Smooth muscle cell of trachea (primary cell): ENCODE measurements around the gene OOSP4A. TPM values are rescaled to one million over a fixed set of nuclear protein-coding genes. Genes with fewer than 3 reads are reported as not detected.

ENCODE experiments used
- total RNA-seq: library from RNA; depleted of rRNA; stranded (reverse); fragments of >200 nt; gene quantifications from 2 replicates; pipeline ENCODE4 v1.2.1, GENCODE V29; 2014

OOSP4A gene
- not detected in 2 replicates for total RNA-seq

GRCh38 chr11:59963733-59964132, at the start of gene OOSP4A:
OOSP4A (plus strand) TSS chr11:59964033; CDS start chr11:59964033, 0 bp downstream.

GRCh38 chr11:59938132-59938531, 25.7 kb upstream of the OOSP4A start, which contains the start of gene OOSP1:
OOSP1 (plus strand) TSS chr11:59938432; CDS start chr11:59938455, 23 bp downstream.

GRCh38 chr11:60016881-60017280, 53.0 kb downstream of the OOSP4A start, which contains the start of gene OOSP4B:
OOSP4B (plus strand) TSS chr11:60017181.

Other genes with a start within 250 kb of the OOSP4A start
- 19.0 and 20.2 TPM in 2 replicates for gene STX3, start 208.7 kb upstream of the OOSP4A start, total RNA-seq
- gene MRPL16, start 153.3 kb upstream of the OOSP4A start, total RNA-seq: 35.7 and 52.7 TPM in 2 replicates
- not detected in 2 replicates for gene CBLIF, start 118.5 kb upstream of the OOSP4A start, total RNA-seq
- gene TCN1, start 97.5 kb upstream of the OOSP4A start, total RNA-seq: not detected in 2 replicates
- gene OOSP3, start 85.3 kb upstream of the OOSP4A start, total RNA-seq: not detected in 2 replicates
- not detected in 2 replicates for gene OOSP1, start 25.6 kb upstream of the OOSP4A start, total RNA-seq
- not detected in 2 replicates for gene OOSP4B, start 53.1 kb downstream of the OOSP4A start, total RNA-seq
- not detected in 2 replicates for gene OOSP2, start 76.4 kb downstream of the OOSP4A start, total RNA-seq
- gene MS4A3, start 92.6 kb downstream of the OOSP4A start, total RNA-seq: not detected in 2 replicates
- not detected in 2 replicates for gene MS4A2, start 124.6 kb downstream of the OOSP4A start, total RNA-seq
- gene MS4A6A, start 219.1 kb downstream of the OOSP4A start, total RNA-seq: 0.15 TPM in 1 of 2 replicates, not detected in the other